GM12864 (cell line): ENCODE measurements around the gene FCHSD2.

Source experiments
- DNase-seq: peaks from one replicate; pipeline ENCODE4 v3.0.0-alpha.2; 2011; ENCODE audit warnings: low read depth
- H3K4me3 ChIP-seq: 2 replicates; pipeline ENCODE4 v1.5.1; 2011; ENCODE audit warnings: mild to moderate bottlenecking, low read depth, low read length, control low read depth
- TF ChIP-seq, protein P1 (sequence below): IDR thresholded peaks from 2 replicates; pipeline ENCODE4 v1.5.1; 2011; ENCODE audit warnings: low read depth, mild to moderate bottlenecking, moderate library complexity, low read length, control low read depth, inconsistent platforms; ENCODE audit errors: missing control alignments

Gene FCHSD2

GRCh38 chr11:72876147-72876546 lies 266.0 kb downstream of the FCHSD2 start:
- no peak overlapping the region for H3K4me3 ChIP-seq
- DNase-seq = no peak
- TF ChIP-seq, protein P1, sequence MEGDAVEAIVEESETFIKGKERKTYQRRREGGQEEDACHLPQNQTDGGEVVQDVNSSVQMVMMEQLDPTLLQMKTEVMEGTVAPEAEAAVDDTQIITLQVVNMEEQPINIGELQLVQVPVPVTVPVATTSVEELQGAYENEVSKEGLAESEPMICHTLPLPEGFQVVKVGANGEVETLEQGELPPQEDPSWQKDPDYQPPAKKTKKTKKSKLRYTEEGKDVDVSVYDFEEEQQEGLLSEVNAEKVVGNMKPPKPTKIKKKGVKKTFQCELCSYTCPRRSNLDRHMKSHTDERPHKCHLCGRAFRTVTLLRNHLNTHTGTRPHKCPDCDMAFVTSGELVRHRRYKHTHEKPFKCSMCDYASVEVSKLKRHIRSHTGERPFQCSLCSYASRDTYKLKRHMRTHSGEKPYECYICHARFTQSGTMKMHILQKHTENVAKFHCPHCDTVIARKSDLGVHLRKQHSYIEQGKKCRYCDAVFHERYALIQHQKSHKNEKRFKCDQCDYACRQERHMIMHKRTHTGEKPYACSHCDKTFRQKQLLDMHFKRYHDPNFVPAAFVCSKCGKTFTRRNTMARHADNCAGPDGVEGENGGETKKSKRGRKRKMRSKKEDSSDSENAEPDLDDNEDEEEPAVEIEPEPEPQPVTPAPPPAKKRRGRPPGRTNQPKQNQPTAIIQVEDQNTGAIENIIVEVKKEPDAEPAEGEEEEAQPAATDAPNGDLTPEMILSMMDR = no peak

- TF ChIP-seq, protein P1 = no peak
Observed at GRCh38 chr11:72875736-72876135, 266.4 kb downstream of the FCHSD2 start.

DNA sequence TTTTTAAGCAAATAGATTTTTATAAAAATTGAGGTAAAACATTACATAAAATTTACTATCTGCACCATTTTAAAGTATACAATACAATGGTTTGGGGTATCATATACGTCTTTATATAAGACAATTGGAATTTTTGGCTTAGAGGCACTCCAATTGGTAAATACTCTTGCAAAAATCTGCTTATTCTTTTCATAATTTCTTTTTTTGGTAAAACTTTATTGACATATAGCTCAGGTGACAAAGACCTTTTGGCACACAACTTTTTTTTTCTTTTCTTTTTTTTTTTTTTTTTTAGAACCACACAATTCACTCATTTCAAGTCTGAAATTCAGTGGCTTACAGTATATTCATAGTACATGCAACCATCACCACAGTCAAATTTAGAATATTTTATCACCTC lies 270.1 kb downstream of the FCHSD2 start:
- TF ChIP-seq, protein P1 = no peak
- no peak overlapping the region for H3K4me3 ChIP-seq
- no peak for DNase-seq

More at GRCh38 chr11:72875736-72876135, 266.4 kb downstream of the FCHSD2 start:
- DNase-seq = no peak
- H3K4me3 ChIP-seq = no peak overlapping the region

- no peak overlapping the region for H3K4me3 ChIP-seq
- DNase-seq = no peak
- TF ChIP-seq, protein P1 = no peak
Observed at GRCh38 chr11:72871119-72871518, 271.0 kb downstream of the FCHSD2 start.

DNA sequence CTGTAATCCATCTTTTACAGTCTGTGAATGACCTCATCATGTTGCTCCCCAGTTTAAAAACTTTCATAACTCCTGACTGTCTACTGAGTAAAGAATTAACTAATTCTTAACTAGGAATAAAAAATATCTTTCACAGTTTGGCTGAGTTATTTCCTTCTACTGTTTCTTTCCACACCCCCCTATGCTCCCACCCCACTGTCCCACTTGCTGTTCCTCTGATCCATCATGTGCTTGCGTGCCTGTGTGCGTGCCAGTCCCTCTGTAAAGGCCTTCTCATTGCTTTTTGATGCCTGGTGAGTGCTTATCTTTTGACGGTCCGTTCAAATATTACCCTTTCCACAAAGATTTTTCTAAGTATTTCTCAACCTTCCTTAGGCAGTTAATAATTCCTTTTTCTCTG lies 272.3 kb downstream of the FCHSD2 start:
- no peak for DNase-seq
- TF ChIP-seq, protein P1 = no peak

GRCh38 chr11:72867970-72868369 lies 274.1 kb downstream of the FCHSD2 start:
- H3K4me3 ChIP-seq = no peak overlapping the region
- TF ChIP-seq, protein P1 = no peak

More for the DNA sequence above, 272.3 kb downstream of the FCHSD2 start:
- H3K4me3 ChIP-seq = no peak overlapping the region

More at GRCh38 chr11:72867970-72868369, 274.1 kb downstream of the FCHSD2 start:
- no peak for DNase-seq
